GM21526 (cell line): ENCODE data around the gene MEPCE.
A peak's percentile ranks its signal among the peaks of the same experiment; 100 is the strongest.

Experiments used
- ATAC-seq: cut with Tn5 transposase; IDR thresholded peaks from one replicate; pipeline ENCODE4 v1.9.1; 2021; ENCODE audit warnings: moderate library complexity; ENCODE audit not compliant: unreplicated experiment, low FRiP score

Gene MEPCE

DNA sequence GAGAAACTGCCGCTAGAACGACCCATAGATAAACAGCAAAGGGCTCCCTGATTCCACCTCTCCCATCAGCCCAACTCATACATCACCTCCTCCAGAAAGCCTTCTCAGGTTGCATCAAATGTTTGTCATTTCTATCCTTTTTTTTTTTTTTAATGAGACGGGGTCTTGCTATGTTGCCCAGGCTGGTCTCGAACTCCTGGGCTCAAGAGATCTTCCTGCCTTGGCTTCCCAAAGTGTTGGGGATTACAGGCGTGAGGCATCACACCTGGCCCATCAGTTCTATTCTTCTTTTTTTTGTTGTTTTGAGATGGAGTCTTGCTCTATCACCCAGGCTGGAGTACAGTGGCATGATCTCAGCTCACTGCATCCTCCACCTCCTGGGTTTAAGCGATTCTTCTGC, 27.4 kb downstream of the MEPCE start:
- no peak for ATAC-seq

DNA sequence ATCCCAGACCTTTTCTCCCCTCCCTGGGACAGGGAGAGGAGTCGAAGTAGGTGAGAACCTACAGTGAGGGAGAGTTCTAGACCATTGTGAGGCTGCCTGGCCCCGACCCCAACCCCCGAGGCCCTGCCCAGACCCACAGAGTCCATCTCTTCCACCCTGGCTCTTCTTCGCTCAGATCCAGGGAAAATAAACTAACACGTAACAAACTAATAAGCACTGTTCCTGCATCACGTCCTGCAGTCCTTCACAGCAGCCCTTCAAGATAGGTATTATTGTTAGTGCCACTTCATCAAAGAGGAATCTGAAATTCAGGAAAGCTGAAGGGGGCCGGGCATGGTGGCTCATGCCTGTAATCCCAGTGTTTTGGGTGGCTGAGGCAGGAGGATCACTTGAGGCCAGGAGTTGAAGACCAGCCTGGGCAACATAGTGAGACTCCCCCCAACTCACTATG, 34.6 kb downstream of the MEPCE start, which contains the start of gene SPACDR:
Gene SPACDR (minus strand): TSS at position 51 of the 451 bp plus-strand sequence. CDS start 235 bp downstream, outside the sequence.
- no peak for ATAC-seq

DNA sequence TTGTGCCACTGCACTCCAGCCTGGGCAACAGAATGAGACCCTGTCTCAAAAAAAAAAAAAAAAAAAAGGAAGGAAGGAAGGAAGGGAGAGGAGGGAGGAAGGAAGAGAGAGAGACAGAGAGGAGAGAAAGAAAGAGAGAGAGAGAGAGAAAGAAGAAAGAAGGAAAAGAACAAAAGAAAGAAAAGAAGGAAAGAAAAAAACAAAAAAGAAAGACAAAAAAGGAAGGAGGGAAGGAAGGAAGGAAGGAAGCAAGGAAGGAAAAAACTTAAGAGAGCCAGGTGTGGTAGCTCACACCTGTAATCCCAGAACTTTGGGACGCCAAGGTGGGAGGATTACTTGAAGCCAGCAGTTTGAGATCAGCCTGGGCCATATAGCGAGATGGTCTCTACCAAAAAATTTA, 35.2 kb downstream of the MEPCE start:
- ATAC-seq, result no peak

DNA sequence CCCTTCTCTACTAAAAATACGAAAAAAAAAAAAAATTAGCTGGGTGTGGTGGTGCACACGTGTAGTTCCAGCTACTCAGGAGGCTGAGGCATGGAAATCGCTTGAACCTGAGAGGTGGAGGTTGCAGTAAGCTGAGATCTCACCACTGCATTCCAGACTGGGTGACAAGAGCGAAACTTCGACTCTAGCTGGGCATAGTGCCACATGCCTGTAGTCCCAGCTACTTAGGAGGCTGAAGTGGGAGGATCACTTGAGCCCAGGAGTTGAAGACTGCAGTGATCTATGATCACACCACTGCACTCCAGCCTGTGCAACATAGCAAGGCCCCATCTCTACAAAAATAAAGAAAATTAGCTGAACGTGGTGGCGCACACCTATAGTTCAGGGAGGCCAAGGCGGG, 35.7 kb downstream of the MEPCE start:
- ATAC-seq, result no peak

DNA sequence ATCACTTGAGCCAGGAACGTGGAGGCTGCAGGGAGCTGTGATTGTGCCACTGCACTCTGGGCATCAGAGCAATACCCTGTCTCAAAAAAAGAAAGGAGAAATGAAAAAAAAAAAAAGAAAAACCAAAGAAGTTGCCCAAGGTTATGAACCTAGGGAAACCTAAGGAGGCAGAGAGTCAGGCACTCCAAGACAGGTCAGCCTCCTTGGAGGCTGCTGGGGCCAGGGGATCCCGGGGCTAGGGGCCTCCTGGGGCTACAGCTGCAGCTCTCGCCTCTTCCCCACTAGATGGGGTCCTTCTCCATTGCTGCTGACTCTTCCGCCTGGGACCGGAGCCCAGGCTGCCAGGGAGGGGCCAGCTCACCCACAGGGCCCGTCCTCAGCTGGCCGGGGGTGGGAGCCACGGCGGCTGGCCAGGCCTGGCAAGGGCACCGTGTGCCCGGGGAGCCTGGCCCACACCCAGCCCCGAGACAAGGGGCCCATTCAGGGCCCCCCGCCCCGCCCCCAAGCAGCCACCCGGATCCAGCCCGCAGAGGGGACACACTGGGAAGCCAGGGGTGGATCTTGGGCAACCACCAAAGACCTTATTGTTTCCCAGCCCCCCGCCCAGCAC, 36.2 kb downstream of the MEPCE start:
- no peak for ATAC-seq

DNA sequence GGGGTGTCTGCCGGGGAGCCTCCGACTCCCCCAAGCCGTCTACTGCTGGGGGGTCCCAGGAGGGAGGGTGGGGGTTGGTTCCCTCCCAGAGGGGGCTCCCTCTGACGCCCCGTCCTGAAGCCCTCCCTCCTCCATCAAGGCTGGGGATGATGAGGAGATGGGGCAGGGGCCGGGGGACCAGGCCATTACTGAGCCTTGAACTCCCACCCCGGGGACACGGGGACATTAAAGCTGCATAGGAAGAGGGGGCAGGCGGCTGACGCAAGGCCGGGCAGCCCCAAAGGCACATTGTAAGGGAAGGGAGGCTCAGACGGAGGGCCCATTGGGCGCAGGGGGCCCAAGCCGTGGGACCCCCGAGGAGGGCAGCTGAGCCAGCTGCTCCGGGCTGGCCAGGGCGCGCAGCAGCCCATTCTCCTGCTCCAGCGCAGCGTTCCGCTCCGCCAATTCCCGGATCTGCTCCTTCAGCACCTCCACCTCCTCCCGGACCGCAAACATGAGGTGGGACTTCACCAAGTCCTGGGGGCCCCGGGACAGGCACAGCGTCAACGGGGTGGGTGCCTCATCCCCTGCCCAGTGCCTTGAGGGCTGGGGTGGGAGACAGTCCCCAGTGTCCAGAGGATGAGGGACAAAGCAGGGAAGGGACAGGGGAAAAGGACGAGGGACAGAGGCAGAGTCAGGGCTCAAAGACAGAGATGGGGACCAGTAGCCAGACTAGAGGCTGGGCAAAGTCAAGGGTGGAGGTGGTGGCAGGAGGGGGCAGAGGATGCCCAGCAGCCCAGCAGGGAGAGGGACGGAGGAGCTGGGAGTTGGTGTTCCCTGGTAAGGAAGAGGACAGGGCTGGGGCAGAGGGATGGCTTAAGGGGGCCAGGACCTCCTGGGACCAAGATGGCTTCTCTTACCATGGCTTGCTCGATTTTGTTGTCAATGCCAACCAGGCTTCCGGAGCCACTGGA, 37.3 kb downstream of the MEPCE start:
- ATAC-seq, result no peak

DNA sequence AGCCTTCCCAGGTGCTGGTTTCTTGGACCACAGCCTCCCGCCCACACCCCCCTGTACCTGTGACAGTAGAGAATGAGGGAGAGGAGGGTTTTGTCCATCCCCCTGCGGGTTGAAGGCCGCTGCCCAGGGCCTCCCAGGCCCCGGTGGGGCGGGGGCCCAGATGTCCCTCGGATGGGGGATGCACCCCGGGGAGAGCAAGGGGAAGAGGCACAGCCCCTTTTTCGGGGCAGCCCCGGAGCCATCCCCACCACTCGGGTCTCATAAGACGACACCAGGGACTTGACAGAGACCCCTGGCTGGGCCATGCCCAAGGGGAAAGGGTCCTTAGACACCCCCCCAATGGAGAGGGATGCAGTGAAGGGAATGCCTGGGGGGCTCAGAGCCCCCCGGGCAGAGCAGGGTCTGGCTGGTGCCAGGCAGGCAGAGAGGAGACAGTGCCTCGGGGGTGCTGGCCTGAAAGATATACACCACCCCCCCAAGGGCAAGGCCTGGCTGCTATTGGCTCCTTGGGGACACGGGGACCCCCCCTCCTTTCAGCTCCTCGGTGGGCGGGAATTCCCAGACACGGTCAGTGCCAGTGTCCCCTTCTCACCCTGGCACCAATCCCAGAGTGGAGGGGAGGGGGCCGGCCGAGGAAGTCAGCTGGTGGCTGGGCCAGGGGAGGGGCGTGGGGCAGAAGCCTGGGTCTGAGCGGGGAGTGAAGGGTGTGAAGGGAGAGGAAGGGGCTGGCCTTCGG, 38.2 kb downstream of the MEPCE start:
- no peak for ATAC-seq

DNA sequence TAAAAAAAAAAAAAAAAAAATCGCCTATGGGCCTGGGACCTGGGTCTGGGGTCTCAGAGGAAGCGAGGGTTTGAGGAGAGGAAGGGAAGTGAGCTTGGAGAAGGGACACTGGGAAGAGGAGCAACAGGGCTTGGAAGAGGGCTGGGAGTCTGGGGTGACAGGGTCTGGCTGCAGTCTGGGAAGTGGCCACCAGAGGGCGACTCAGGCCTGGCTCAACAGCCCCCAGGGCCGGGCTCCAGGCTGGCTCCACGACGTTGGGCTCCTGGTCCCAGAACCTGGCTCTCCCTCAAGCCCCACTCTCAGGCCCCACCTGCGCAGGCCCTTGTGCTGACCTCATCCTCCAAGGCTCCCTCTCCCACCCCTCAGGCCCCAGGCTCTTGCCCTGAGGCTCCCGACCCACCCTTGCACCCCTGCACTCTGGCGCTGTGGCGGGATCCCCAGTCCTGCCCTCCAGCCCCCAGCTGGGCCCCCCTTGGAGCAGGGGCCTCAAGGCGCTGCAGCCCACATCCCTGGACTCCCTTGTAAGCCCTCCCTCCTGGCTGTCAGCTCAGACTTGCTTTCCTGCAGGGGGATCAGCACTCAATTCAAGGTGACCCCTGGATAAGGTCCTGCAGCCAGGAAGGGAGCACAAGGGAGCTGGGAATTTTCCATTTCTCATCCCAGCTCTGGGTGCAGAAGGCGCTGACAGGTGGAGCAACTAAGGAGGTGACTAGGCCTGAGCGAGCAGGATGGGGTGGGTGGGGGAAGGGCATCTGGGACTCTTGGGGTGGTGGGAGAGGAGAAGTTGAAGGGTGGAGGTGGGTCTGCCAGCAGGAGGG, 39.8 kb downstream of the MEPCE start:
- no peak for ATAC-seq

DNA sequence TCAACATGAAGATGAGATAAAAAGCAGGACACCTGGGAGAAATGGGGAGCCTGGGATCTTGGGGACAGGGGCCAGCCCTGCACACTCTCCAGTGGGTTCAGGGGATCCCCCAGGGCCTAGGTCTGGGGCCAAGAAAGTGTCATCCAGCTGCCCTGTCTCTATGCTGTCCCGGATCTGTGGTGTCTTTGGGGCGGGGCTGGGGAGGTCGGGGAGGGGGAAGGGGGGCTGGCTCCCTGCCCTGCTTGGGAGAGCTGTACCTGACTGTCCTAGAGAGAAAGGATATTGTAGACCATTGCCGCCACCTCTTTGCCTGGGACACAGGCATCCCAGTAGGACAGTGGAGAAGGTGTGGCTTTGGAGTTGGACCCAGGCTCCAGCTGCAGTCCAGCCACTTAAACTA, 41.4 kb downstream of the MEPCE start:
- ATAC-seq, result no peak

DNA sequence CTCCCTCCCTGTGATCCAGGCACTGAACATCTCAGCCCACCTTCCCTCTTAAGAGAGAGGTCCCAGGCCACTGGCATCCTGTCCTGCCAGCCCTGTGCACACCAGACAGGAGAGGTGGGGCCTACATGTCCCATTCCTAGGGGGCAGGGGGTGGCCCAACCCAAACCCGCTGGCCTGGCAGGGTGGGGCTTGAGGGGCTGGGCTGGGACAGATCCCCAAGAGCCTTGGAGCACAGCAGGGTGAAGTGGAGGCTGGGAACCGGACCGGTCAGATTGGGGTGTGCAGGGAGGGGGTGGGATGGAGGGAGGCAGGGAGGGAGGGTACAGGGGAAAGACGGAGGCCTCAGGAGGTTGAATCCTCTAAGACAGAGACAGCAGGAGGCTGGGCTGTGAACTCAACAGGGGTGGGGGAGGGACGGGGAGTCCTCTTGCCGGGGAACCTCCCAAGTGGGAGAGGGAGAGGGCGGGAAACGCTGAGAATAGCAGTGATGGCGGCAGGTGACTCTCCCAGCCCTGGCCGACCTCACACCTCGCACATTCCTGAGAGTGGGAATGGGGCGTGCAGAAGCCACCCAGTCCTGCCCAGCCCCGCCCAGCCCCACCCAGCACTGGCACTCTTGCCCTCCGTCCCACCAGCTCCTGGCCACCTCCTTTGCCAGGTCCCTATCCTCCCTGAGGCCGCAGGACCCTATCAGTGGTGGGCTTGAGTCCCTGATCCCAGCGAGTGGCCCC, 42.7 kb downstream of the MEPCE start:
- ATAC-seq, result no peak

DNA sequence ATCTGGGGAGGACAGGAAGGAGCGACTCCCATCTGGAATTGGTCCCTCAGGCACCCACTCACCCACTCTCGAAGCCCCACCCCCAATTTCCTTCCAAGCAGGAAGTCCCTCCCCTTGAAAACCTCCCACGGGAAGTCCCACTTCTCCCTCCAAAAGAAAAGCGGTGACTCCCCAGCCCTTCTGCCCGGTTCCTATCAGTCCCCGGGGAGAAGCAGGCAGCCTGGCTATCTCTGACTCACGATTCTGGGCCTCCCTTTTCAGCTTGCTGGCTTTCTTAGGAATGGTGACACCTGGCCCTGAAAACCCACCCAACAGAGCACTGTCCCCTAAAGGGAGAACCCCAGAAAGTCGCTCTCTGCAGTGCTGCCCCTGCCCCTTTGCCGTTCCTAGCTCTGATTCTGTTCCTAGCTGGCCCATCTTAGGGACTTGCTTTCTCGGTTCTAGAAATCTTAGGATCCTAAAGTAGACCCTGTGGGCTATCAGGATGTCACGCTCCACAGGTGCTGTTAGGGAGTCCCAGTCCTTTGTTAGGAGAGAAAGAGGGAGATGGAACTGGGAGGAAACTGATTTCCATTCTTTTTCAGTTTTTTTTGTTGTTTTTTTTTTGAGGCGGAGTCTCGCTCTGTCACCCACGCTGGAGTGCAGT, 43.3 kb downstream of the MEPCE start:
- ATAC-seq, result no peak

DNA sequence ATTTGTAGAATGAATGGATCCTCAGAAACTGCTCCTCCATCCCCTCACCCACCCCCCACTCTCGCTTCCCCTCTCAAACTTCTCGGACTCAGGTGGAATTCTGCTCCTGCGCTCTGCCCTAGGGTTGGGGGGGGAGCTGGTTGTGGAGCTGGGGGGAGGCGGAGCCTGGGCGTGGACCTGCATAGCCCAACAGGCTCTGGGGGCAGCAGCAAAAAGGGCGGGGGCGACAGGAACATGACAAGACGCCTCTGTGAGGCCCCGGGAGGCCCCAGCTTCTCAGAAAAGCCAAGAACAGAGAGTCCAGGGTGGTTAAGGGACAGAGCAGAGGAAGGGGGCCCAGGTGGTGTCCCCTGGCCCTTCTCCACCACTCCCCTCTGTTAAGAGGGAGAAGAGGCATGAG, 45.9 kb downstream of the MEPCE start:
- ATAC-seq, result no peak

DNA sequence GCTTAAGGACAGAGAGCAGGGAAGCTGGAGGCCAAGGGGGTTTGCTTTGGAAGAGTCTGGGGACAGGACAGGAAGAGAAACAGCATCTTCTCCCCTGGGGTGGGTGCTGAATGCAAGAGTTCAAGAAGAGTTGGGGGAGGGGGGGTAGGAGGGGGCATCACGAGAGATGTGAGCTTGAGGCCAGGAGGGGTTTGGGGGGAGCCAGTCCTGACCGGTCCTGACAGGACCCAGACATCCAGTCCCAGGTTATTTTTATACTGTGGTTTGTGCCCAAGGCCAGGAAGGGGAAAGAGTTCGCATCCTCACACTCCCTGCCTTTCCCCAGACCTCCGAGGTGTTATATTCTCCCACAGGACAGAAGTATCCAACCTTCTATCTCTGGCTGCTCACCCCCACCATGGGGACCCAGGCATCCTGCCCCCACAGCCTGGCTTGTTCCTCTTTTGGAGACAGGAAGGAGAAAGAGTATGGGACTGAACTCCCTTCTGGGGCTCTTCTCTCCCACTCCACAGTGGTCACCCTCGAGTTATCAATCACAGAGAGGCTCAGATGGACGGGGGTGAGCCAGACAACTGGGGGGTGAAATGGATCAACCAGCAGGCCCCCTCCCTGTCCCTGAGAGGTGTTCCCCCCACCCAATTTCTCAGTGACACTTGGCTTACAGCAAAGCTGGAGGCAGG, 46.6 kb downstream of the MEPCE start:
- no peak for ATAC-seq

DNA sequence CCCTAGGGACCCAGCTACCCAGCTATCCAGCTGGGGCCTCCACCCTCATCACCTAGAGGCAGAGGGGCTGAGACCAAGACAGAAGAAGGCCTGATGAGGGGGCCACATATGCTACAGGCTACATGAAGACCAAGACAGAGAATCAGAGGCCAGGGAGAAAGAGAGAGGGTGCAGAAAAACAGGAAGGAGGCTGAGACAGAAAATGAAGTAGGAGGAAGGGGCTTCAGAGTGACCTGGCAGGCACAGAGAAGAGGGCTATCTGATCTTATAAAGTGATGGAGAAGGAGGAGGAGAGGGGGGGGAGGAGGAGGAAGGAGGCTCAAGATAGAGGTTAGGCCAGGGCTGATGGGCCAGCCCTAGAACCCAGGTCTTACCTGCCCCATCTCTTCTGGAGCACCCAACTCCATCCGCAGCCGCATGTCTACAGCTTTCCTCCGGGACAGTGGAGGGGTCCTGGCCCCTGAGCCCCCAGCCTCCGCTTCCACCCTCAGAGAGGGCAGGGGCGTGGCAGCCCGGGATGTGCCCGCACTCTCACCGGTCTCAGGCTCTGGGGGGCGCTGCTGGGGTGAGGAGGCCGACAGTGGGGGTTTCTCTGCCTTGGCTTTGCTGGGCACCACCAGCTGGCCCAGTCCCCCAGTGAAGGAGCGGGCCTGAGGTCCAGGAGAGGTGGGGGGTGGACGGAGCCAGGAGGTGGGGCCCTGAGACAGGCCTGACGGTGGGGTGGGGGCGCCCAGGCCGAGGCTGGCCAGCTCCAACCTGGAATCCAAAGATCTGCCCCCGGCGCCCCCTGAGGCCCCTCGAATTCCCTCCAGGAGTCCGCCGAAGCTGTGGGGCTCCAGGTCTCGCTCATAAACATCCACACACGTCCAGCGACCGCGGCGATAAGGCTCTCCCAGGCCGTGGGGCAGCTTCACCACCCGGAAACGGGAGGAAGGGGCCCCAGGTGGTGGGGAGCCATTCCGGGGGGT, 47.6 kb downstream of the MEPCE start:
- no peak for ATAC-seq

DNA sequence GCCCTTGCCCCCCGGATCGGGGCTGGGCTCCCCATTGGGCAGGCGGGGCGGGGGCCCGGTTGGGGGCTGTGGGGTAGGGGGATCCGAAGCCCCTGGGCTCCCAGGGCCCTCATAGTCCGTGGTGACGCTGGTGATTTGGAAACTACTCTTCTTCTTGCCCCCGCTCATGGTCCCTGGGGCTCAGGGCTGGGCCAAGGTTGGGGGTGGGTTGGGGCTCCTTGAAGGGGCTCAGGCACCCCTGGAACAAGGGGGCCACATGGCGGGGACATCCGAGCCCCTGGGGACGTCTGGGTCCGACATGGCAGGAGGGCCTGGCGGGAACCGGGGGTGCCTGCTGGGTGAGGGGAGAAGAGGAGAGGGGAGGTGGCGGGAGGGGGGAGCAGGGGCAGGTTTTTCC, 48.2 kb downstream of the MEPCE start:
- no peak for ATAC-seq

DNA sequence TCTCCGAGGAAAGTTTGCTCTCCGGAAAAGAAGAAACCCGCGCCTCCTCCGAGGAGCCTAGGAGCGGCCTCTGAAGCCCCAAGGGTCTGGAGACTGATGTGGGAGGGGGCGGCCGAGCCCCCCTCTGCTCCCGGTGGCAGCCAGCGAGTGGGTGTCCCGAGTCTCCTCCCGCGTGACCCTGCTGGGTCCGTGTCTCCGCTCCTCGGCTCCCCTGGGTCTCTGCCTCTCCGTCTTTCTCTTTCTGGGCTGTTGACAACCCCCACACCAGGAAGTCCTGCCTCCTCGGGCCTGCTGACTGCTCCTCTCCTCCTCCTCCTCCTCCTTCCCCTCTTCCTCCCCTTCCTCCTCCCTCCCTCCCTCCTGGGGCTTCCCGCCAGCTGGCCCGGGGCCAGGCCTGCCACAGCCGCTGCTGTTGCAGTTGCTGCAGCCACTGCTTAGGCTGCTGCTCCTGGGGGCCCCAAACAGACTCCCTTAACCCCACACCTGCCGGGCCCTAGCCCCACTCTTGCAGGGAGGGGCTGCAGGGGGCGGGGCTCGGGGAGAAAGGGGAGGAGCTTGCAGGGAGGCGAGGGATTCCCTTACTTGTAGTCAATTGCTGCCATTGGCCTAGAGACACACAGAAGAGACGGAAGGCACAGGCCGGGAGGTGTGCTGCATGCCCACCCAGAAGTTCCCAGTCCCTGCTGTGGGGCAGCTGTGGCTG, 49.5 kb downstream of the MEPCE start, which contains the start of gene TSC22D4:
Gene TSC22D4 (minus strand): TSS at position 257 of the 703 bp plus-strand sequence. CDS start 1,176 bp downstream, outside the sequence.
- ATAC-seq, result peak; percentile 49

DNA sequence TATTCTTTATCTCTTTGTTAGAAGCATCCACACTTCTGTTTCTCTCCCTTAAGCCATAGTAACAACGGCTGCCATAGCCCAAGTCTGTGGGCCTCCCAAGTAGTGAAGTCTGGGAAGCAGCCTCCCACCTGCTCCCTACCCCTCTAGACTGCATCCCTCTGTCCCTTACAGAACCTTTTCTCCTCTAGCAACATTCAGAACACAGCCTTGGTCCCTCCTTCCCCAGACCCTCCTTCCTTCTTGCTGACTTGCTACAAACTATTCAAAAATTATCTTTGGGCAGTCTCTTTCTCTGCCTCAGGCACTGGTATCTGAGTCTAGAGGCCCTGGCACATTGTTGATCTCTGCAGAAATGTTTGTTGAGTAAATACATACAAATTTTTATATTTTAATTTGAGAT, 51.8 kb downstream of the MEPCE start:
- no peak for ATAC-seq
